ENCODE data around the gene CDC45.

Gene CDC45

DNA sequence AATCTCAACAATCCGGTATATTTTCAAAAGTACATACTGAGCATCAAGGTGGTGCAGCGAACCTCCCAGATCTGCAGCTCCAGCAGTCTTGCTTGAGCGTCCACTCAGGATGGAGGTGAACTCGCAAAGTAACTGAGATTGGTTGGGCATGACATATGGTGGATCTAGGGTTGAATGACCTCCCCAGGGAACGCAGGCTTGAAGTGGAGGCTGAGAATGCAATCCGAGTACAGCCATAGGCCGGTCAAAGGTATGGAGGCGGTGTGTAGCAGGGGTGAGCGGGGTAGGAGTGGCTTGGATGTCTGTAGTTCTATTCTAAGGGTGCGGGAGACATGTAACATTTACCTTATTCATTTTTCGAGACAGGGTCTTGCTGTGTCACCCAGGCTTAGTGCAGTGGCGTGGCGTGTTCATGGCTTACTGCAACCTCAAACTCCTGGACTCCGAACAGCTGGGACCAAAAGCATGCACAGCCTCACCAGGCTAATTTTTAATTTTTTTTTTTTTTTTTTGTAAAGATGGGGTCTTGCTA lies 31.6 kb upstream of the CDC45 start:
- DNase-seq (ENCODE audit: low spot score) = peak; percentile 45

GRCh38 chr22:19448739-19449421 lies 30.8 kb upstream of the CDC45 start:
- DNase-seq (ENCODE audit: low spot score) = no peak

GRCh38 chr22:19449422-19449767 lies 30.3 kb upstream of the CDC45 start:
- DNase-seq (ENCODE audit: low spot score) = no peak

- no peak for DNase-seq (ENCODE audit: low spot score)
Measured at GRCh38 chr22:19450363-19451175, 29.2 kb upstream of the CDC45 start.

DNA sequence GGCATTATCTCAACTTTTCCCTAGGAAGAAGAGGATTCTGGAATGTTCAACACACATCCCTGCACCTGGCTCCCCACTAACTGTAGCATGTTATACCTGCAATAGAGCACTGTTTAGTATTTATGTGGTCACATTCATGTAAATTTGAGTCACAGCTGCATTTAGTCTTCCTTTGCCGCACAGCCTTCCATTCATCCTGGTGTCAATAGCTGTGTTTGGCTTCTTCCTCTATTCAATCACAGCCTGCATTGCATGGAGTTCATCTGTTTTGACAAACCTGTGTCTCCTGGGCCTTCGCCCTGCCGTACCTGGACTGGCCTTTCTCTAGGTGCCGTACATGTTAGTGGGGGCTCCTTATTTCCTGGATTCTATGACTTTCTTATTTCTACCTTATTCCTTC lies 28.1 kb upstream of the CDC45 start:
- no peak for DNase-seq (ENCODE audit: low spot score)

DNA sequence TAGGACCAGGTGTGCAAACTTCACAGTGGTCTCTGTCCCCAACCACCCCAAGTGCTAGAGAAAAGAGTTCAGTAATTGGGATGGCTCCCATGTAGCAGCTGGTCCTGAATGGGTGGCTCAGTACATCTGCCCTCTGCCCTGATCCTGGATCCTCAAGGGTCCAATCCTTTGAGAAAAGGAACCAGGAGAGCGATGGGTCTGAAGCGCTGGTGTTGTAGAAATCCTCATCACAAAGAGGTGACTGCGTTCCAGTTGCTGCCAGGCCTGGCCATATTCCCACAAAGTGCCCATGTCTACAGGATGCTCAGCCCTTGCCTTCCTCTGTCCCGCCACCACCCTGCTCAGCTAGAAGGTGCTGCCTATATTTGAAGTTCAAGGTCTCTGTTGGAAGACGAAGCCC lies 26.0 kb upstream of the CDC45 start:
- no peak for DNase-seq (ENCODE audit: low spot score)

GRCh38 chr22:19454156-19454555 lies 25.6 kb upstream of the CDC45 start:
- DNase-seq (ENCODE audit: low spot score) = no peak

GRCh38 chr22:19455033-19455432 lies 24.7 kb upstream of the CDC45 start:
- no peak for DNase-seq (ENCODE audit: low spot score)

DNA sequence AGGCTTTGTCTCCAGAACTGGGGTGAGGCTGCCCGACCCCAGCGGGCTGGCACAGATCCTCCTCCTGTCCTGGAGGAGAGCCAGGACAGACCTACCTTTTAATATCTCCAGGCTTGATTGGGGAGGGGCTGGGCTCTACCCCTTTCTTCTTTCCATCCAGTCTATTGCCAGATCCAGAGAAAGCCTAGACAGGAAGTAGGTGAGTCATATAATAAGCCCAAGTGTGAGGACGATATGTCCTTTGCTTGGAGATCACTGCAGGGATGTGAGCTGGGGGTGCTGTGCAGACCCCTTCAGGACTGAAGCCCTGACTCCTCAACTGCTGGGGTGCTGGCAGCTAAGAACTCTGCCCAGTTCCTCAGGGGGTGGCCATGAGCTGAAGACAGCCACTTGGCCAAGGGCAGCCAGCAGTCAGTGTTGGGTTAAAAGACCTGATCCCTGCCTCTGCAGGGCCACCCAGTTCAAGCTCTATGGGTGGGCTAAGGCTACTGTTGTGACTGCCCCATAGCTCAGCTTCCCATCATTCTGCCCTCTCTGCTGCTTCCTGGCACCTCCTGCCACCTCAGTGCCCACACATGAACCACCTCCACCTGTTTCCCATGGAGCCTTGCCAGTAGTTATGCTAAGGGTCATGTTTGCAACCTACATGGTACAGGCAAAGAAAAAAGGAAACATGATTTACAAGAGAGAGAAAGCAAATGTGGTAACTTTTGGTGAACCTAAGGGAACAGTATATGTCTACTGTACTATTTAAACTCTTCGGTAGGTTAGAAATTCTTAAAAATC lies 23.9 kb upstream of the CDC45 start:
- DNase-seq (ENCODE audit: low spot score) = no peak

- DNase-seq (ENCODE audit: low spot score) = no peak
Measured at GRCh38 chr22:19456541-19456940, 23.2 kb upstream of the CDC45 start.

DNA sequence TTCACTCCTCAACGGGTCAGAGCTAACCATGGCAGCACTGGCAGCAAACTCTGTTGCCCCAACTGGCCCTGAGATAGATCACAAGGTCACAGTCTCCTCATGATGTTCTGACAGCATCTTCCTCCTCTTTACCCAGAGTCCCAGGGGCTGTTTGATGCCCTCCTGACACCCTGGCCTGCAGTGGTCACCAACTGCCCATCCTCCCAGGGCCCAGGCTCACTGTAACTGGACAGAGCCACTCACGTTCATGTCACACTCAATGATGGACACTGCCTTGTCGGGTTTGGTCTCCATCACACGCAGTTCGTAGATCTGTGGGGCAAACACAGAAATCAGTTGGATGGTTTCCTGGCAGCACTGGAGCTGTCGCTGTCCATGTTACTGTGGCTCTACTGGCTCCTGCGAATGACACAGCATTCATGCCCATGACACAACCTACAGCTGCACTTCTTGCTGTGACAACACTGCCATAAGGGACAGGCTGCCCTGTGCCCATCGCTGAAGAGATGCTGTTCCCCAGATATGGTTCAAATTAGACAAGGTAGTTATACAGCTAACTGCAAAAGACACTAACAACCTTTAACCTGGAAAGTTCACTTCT lies 21.8 kb upstream of the CDC45 start:
- no peak for DNase-seq (ENCODE audit: low spot score)

GRCh38 chr22:19460036-19460435 lies 19.7 kb upstream of the CDC45 start:
- no peak for DNase-seq (ENCODE audit: low spot score)

GRCh38 chr22:19461506-19461905 lies 18.2 kb upstream of the CDC45 start:
- DNase-seq (ENCODE audit: low spot score) = no peak

DNA sequence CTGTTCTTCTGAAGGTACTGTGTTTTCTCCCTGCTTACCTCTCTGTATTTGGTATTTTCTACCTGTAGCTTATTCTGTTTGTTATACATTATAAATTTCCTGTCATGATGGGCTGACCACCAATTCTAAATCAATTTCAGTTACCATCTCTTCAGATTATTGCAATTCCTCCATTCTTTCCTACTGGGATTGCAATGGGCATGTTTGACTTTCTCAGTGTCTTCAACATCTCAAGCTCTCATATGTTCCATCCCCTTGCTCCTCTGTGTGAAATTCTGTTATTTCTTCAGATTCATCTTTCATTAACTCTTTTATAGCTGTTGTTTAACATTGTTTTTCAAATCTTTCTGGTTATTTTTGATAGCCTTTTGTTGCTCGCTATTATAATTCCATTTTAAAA lies 16.7 kb upstream of the CDC45 start:
- no peak for DNase-seq (ENCODE audit: low spot score)

DNA sequence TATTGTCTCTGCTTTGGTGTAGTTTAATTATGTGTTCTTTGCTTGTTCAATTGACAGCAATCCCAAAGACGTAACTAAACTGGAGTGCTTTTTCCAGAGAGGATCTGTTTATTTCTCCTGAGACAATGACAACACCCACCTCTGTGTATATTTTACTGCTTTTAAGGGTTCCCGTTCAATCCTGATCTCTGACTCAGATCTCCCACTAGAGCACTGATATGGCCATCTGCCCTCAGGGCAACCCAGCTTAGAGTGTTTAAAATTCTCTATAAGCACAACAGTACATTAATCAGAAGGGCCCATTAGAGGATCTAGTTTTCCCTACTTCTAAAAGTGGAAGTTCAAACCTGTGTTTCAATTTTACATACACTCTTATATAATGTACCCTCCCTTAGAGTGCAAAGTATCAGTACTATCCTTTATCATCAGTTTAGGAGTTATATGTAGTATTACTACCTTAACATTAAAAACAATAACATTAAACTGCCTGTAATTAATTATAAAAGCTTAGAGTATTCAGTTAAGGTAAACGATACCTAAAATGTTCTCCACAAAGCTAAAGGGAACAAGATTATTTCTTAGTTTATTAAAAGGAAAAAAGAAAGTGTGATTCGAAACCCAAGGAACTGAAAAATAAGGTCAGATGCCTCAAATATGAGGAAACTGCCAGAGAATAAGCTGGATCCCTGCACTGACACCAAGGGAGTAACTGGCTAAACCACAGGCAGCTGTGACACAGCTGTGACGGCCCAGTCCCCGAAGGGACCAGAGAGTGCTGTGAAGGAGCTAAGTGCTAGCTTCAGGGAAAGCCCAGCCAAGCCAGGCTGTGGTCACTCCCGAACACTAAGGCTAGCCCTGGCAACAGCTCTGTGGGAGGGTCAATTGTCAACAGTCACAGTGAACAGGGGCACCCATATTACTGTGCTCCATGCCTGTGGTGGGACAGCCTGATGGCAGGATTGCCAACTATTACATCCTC lies 15.9 kb upstream of the CDC45 start:
- DNase-seq (ENCODE audit: low spot score) = no peak

DNA sequence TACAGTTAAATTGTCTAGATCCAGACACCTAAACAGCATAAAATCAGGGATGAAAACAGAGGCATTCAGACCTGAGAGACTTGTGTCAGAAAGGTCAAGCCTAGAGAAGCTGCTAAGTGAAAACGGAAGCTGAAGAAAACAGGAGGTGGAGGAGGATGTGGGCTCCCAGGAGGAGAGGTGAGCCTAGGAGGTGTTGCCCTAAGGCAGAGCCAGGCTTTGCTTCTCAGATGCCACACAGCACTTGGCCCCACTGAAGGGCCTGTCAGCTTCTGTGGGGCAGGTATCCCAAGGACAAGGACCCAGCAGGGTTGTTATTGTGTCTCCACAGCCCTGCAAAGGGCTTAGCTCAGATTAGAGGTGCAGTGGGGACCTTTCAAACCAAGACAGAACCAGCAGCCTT lies 15.2 kb upstream of the CDC45 start:
- DNase-seq (ENCODE audit: low spot score) = no peak

DNA sequence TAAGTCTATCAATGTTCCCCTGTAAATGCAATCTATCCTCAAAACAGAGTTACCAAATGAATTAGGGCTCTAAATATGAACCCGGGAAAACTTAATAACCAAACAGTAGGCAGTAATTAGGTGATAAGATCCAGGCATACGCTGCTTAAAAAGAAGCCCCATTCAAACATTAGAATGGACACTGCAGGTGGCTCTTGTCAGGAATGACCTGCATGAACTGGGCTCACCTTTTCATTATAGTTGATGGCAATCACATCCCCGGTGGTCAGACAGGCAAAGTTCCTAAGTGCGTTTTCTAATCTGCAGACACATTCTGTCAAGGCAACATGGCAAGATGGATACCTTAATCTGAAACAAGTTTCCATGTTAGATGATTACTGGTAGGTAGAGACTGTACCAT lies 14.7 kb upstream of the CDC45 start:
- DNase-seq (ENCODE audit: low spot score) = no peak

GRCh38 chr22:19466126-19466716 lies 13.5 kb upstream of the CDC45 start:
- no peak for DNase-seq (ENCODE audit: low spot score)

DNA sequence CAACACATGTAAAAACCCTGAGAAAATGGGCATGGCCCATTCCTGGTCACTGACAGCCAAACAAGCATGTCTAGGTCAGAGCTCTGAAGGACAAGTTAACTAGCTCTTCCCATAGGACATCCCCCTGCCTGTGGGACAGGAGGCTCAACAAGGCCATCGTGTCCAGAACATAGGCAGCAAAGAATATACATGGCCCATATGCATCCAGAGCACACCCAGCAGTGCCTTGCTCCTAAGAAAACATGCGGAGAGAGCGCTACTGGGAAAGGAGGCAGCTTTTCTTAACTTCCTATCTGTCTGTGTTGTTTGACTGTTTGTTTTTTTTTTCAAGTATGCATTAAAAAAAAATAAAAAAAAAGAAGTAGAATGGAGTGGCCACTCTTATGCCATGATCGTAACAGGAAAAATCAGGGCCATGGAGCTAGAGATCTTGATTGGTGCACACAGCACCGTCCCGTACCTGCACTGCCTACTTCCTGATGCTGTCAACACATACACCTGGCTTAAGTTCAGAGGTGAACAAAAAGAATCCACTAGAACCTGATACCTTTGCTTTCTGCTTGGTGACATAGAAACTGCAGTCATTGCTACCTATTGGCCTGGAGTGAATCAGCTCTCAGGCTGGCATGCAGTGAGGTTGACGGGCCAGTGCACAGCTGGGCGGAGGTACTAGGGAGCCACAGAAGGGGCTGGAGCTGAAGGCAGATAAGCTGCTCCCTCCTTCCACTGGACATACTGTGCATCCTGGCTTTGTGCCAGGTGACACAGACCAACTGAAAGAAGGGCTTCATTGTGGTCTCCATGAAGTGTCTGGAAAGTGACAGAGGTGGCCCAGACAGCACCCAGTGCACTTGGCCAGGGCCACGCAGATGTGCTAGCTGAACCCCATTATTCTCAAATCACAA lies 12.6 kb upstream of the CDC45 start:
- no peak for DNase-seq (ENCODE audit: low spot score)

- DNase-seq (ENCODE audit: low spot score) = no peak
Measured at GRCh38 chr22:19467912-19468311, 11.8 kb upstream of the CDC45 start.

Data from RKO (cell line).